Inferior parietal cortex (tissue), 1 donor: Measurements from ENCODE around the gene DOCK8.

Experiments
- DNase-seq: peaks from one replicate; pipeline ENCODE4 v3.0.0-alpha.2; 2016; ENCODE audit errors: extremely low spot score

Gene DOCK8

DNA sequence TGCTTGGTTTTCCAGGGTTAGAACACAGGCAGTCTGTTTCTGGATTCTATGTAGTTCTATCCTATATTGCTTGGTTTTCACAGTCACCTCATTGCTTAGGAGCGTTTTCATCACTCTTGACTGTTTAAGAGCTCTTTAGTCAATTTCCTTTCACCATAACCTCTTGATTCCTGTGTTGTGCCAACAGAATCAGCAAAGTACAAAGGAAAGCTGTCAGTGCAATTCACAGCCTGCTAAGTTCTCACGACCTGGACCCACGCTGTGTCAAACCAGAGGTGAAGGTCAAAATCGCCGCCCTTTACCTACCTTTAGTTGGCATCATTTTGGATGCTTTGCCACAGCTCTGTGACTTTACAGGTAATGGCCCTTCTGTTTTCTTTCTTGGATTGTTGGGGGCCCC lies 199.9 kb downstream of the DOCK8 start:
- DNase-seq, result no peak

DNA sequence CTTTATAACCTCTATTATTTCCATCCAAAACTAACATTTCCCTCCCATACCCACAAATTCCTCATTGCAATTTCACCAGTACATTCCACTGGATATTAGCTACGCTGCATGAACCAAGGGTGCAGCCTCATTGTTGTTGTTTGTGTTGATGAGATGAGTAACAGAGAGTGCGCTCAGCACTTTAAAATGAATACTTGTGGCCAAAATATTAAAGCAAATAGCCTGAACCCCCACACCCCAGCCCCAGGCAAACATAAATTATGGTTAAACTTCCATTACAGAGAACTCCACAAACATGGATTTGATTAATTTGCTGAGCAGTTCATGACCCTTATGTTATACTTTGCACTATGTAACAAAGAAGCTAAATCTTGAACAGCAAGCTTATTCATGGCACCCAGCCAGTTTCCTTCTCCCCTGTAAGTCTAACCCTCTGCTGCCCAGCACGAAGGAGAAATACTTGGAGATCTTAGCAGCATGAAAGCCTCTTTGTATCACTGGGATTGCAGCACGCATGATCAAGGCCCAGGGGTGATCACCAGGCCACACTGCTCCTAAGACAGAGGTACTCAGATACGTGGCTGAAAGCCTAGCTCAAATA lies 205.0 kb downstream of the DOCK8 start:
- DNase-seq, result no peak

DNA sequence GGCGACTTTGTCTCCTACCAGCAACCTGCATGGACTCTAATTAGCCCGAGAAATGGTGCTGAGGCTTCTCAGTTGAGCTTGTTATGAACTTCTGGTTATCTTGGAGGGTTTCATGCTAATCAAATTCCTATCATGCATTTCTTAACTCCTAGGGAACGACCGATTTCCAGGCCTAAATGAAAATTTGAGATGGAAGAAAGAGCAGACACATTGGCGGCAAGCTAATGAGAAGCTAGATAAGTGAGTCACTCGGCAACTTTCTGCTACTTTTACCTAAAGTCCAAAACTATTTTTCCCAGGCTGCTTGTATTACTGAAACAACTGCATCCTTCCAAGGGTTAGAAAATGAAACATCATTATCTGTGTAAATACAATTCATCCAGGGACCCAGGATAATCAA lies 207.2 kb downstream of the DOCK8 start:
- no peak for DNase-seq

DNA sequence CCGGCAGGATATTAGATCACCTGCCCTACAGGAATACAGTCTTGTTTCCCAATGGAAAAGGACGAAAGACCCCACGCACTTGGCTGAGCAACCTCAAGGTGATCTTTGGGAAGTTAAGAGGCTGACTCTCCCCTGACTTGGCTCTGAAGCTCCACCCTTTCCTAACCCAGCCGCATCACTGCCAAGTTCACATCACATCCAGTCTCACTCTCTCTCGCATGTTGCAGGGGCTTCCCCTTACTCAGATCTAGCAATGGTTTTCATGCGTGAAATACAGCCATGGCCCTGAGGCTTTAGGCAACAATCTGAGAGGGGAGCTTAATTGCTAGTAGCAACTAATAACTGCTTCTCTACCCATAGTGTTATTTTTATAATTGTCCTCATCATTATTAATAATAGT lies 211.6 kb downstream of the DOCK8 start:
- DNase-seq, result no peak

DNA sequence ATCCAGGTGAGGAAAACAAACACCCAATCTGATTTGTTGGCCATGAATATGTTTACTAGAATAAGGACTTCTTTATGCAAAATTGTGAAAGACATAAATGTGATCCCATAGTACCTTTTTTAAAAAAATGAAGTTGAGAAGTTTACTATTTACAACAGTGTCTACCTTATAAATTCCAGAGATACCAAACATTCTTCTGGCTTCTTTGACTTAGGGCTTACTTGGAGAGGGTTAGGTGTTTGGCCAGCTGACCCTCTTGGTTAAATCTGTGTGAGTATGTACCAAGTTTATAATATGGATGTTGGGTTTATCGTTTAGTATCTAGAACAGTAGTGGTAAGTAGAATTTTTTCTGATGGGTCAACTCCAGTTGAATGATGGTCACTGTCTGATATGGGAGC lies 212.3 kb downstream of the DOCK8 start:
- DNase-seq, result no peak

DNA sequence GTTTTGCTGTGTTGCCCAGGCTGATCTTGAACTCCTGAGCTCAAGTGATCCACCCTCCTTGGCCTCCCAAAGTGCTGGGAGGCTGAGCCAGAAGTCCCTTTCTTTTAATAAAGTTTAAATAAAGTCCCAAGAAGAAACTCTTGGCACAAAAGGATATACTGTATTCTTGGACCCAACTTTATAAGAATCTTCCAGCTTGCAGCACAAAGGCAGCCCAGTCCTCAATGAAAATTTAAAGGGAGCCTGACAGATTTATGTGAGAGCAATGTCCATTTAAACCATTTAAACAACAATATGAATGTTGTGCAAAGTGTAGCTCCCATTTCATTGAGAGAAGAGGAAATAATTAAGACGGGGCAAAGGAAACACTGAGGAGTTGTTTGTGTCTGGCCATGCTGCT lies 217.0 kb downstream of the DOCK8 start:
- DNase-seq, result no peak

DNA sequence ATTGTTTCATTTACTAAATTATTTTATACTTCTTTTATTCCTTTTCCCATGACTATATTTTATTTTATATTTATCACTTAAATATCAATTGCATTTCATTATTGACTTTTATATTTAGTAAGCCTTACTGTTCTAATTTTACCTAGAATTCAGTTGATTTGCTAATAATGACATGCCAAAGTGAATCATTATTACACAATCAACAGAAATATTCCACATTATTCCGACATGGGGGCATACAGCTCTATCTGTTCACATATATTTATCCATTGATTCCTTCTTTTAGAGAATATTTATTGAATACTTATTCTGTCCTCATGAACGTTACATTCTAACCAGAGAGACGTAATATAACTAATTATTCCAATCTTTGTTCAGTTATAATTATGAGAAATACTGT lies 221.8 kb downstream of the DOCK8 start:
- DNase-seq, result no peak

DNA sequence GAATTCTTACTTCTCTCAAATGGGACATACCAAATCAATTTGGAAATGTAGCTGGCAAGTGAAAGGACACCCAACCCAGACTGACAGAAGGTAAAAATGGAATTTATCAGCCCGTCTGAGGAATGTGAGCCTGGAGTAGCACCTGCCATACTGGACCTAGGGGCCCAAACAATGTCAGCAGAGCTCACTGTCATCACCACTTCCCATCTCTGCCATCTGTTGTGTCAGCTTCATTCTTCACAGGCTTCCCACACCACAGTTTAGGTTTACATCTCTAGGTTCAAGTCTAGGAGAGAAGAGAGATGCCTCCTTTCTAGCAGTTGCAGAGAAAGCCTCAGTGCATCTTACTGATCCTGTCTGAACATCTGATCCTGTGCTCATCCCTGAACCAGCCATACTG lies 222.4 kb downstream of the DOCK8 start:
- no peak for DNase-seq

DNA sequence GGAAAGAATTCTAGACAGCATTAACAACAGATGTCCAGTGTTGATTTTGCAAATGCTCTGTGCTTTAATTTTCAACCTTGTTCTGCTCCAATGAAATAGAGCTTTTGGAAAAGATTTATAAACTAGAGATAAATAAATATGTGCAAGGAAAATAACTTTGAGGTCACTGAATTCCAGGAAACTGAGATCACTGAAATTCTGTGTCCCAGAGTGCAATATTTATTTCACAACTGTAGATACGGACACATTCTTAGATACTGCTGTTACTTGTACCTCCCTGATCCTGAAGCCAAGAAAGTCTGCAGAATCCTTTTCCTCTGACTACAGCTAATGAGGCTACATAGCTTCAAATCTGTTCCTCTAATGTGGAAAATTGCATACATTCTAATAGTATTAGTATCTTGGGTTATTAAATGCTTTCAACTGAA lies 222.9 kb downstream of the DOCK8 start:
- no peak for DNase-seq

DNA sequence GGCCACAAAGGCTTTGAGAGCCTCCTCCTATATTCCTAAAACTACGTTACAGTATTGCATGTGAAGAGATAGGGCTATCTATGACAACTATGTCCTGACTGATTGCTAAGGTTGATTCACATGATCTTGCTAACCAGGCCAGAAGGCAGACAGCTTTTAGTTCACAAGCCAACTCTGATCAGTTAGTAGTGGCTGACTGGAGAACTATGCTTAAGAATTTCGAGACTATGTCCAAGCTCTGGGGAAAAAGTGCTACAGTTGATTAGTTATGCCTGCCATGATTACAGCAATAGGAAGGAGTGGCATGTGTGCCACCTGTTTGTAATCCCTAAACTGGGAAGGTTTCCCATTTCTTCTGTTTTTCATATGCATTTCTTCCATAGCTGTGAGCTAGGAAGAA lies 223.4 kb downstream of the DOCK8 start:
- DNase-seq, result no peak

DNA sequence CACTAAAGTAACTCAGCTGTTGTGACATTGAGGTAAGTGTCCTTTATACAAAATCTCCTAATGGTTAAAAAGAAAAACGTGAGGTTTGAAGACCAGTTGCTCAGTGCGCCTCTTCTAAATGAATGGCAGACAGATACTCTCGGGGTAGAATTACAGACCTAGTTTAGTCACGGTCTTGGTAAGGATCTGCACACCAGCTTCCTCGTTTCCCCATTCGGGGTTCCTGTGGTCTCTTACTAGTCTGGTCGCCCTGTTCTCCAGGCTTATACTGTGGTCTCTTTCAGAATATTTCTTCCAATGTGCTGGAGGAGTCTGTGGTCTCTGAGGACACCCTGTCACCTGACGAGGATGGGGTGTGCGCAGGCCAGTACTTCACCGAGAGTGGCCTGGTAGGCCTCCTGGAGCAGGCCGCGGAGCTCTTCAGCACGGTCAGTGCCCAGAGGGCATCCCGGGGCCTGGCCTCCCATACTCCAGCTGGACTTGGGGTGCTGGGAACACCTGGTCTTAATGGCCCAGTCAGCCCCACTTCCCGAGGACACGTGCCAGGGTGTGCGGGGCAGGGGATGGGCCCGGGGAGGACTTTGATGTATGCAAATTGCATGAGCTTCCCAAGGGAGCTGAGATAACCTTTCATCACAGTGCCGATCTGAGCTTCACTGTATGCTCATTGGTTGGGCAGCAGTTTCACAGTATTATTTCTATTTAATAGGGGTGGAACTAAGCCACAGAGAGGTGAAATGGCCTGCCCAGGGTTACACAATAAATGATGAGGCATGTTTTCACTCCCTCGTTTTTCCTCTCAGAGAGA lies 224.5 kb downstream of the DOCK8 start:
- DNase-seq, result no peak

DNA sequence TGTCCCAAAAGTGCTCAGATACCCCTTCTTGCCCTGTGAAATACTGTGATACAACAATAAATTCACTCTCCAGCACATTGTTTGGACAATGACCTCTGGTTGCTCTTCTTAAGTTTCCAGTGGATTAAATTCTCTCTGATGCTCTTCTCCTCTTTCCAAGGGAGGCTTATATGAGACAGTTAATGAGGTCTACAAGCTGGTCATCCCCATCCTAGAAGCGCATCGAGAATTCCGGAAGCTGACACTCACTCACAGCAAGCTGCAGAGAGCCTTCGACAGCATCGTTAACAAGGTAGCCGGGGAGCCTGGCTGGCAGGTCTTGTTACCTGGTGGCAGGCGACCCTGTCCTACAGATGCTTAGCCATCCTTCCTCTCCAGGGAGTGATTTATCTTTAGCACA lies 226.5 kb downstream of the DOCK8 start:
- no peak for DNase-seq

DNA sequence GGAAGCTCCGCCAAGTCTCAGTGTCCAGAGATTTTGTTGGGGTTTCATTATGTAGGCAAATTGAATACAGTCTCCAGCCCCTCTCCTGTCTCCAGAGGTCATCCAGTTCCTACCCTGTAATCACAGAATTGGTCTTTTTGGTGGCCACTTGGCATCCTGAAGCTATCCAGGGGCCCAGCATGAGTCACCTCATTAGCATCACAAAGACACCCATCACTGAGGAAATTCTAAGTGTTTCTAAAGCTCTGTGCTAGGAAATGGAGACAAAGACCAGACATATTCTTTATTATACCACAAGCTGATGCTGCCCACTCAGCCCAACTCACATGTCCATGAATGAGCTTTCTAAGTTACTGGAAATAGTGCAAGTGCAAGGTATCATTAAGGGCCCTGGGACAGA lies 229.9 kb downstream of the DOCK8 start:
- DNase-seq, result no peak

DNA sequence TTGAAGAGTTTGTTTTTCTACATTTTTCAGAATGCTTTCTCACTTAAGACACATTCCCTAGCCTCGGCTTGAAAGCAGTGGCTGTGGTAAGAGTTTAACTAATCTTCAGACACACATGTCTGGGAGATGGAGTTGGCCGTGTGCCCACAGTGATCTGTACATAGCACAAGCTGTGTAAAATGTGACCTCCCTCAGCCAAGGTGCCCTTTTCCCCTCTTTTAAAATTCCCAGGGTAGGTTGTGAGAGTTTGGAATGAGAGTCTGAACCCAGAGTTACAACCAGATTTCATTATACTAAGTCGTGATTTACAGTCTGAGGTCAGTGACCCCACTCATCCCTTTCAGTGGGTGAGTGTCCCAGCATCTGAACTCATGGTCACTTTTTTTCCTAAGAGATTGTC lies 230.4 kb downstream of the DOCK8 start:
- no peak for DNase-seq

DNA sequence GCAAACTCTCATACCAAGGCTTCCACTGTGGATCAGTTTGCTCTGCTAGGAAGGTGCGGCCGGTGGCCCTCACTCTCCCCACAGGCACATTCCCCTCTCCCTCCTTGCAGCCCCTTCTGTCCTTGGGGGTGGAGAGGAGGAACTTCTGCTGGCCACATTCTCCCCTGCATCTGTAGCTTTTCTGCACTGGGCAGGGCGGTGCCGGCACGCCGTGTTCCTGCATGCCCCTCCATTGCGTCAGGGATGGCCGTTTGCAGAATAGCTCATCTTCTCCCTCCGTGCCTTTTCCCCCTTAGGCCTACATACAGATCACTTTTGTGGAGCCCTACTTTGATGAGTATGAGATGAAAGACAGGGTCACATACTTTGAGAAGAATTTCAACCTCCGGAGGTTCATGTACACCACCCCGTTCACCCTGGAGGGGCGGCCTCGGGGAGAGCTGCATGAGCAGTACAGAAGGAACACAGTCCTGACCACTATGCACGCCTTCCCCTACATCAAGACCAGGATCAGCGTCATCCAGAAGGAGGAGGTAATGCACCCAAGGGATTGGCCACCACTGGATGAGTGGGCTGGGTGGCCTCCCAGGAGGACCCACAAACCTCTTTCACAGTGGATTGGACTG lies 231.5 kb downstream of the DOCK8 start:
- no peak for DNase-seq

DNA sequence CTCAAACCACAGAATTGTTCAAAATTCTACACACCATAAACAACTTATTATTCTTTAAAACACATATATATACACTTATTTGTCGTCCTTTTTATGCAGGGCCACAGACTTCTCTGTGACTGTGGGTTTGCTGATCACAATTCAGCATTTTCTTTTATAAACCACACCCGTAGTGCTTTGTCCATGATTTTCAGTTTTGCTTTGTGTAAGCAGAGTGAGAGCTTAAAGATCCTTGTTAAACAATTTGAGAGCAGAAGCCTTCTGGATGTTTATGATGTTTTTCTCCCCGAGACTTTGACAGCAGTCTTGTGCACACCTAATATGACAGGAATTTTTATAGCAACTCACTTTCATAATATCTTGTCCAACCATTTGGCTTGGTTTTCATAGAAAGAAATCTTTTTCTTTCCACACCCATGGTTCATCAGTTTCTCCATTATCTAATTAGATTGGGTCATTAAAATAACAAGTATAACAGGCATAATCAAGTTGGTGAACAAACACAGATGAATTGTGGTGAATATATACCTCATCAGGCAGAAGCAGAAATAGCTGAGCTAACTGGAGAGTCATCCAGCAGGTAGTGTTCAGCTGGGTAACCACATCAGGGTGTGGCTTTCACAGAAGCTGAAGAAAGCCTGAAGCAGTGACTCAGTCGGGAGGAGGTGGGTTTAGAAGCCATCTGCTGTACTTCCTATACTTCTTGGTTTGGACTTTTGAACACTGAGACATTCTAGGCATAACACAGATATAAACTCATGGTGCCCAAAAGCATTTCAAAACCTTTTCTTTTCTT lies 232.8 kb downstream of the DOCK8 start:
- DNase-seq, result no peak

DNA sequence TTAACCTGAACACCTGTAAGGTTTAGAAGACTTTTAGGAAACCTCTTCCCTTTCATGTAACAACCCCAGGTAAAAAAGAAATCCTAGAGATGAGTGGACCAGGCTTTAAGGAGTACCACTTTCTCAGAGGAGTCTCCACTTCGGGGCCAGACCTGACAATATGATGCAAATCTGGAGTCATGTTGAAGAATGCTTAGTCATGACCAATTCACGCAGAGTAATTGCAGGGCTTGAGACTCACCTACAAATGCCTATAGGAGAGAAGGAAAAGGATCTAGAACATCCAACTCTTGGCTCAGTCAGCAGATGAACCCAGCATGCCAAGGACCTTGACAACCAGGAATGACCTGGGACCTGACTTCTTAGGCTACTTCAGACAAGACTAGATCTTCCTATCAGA lies 235.4 kb downstream of the DOCK8 start:
- no peak for DNase-seq

DNA sequence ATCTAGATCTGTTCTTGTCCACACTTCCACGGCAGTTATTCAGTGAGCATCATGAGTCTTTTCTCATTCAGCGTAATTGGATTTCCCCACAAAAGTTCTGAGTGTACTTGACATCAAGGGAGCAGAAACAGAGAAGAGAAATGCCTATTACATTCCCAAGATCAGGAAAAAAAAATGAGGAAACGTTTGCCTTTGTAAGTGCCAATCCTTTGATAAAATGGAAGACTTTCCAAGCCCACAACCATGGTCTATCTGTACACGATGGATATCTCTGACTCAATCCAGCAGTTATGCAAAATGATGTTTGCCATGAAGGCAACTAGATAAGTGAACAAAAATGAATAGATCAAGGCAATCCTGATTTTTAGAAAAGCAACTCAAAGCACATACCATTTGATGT lies 235.9 kb downstream of the DOCK8 start:
- DNase-seq, result no peak

DNA sequence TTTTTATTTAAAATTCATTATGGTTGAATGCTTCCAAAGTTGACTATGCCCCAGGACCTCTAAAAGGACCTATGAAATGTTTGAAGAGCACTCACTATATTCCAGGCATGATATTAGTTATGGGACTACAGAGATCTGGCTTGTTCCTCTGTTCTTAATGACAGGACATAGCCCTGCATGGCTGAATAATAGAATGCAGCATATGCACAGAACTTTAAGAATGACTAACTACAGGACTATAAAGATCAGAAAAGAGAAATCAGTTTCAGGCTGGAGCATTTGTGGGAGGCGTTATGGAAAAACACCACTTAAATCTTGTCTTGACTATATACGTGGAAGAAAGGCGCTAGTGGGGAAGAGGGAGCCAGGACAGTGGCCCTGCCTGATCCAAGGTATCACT lies 239.2 kb downstream of the DOCK8 start:
- DNase-seq, result no peak

DNA sequence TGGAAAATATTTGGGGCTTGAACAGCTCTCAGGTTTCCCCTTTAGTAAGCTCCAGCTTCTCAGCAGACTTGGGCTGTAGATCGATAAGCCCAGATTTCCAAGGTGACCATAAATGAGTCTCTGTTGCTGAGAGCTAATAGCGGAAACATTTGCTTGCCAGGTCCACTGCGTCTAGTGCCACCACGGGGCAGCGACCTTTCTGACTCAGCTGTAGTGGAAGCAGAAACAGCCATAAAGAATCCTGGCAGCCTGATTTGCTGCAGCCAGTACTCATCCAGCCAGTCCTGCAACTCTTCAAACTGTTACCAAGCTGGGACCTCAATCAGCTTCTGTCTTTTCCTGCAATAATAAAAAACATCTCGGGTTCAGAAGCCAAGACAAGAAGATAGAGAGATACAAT lies 241.7 kb downstream of the DOCK8 start:
- DNase-seq, result no peak

DNA sequence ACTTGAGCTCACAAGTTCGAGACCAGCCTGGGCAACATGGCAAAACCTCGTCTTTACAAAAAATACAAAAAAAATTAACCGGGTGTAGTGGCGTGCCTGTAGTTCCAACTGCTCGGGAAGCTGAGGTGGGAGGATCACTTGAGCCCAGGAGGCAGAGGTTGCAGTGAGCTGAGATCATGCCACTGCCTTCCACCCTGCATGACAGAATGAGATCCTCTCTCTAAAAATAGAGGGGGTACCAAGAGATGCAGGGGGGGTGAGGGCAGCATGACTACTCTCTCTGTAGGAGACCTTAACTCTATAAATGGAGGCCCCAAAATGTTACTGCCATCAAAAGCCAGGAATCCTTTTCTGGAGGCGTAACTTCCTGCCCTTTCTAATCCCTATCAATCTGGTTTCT lies 243.9 kb downstream of the DOCK8 start:
- no peak for DNase-seq
